Transverse colon (tissue), 3 donors: ENCODE data around the gene ARG2.

Experiments used
- CTCF ChIP-seq, 5 experiments: fragments of 200-600 bp in 3 of 5; fragments of 450-650 bp in 2 of 5; sonication (generic) in 3 of 5; IDR thresholded peaks; 1 replicate in 2 of 5; 2 replicates in 3 of 5; pipeline ENCODE4 v1.5.1; 2016 to 2017; ENCODE audit warnings: antibody characterized with exemption in 5 of 5, inconsistent platforms in 3 of 5, mild to moderate bottlenecking in 2 of 5, moderate library complexity in 1 of 5
- EP300 ChIP-seq: sonication (generic); formaldehyde crosslinking; IDR thresholded peaks from one replicate; pipeline ENCODE4 v1.6.1; 2017; ENCODE audit warnings: antibody characterized with exemption, low read depth
- POLR2A ChIP-seq: fragments of 450-650 bp; IDR thresholded peaks from one replicate; pipeline ENCODE4 v1.6.1; 2016; ENCODE audit warnings: antibody characterized with exemption, mild to moderate bottlenecking, moderate library complexity

GRCh38 chr14:67698179-67698578 lies 78.5 kb downstream of the ARG2 start:
- TF ChIP-seq CTCF (IDR thresholded peaks at IDR 0.05), result no peak
- no peak for TF ChIP-seq POLR2A
- no peak for TF ChIP-seq EP300
